Memory B cell (primary cell): ENCODE measurements around the gene NELFCD.

ENCODE experiments used
- ATAC-seq: fragments of 150-1000 bp; cut with Tn5 transposase; 2 replicates; pipeline ENCODE4 v1.10.0; 2021; ENCODE audit warnings: low read depth, mild to moderate bottlenecking, moderate library complexity
- DNase-seq, 2 donors: peaks; one replicate each; pipeline ENCODE4 v3.0.0; 2022; ENCODE audit warnings: low spot score in 2 of 2
- H3K27ac Mint-ChIP-seq: one replicate; pipeline ENCODE4 v1.8.0; 2022; ENCODE audit warnings: mild to moderate bottlenecking, moderate library complexity, mixed read lengths
- H3K27me3 Mint-ChIP-seq: one replicate; pipeline ENCODE4 v1.8.0; 2022; ENCODE audit warnings: mixed read lengths
- H3K36me3 Mint-ChIP-seq: one replicate; pipeline ENCODE4 v1.8.0; 2022; ENCODE audit warnings: mild to moderate bottlenecking, mixed read lengths
- H3K4me1 Mint-ChIP-seq: one replicate; pipeline ENCODE4 v1.8.0; 2022; ENCODE audit warnings: mixed read lengths
- H3K4me3 Mint-ChIP-seq: one replicate; pipeline ENCODE4 v1.8.0; 2022; ENCODE audit warnings: mild to moderate bottlenecking, moderate library complexity, mixed read lengths
- H3K9me3 Mint-ChIP-seq: one replicate; pipeline ENCODE4 v1.8.0; 2022; ENCODE audit warnings: mixed read lengths

NELFCD gene

DNA sequence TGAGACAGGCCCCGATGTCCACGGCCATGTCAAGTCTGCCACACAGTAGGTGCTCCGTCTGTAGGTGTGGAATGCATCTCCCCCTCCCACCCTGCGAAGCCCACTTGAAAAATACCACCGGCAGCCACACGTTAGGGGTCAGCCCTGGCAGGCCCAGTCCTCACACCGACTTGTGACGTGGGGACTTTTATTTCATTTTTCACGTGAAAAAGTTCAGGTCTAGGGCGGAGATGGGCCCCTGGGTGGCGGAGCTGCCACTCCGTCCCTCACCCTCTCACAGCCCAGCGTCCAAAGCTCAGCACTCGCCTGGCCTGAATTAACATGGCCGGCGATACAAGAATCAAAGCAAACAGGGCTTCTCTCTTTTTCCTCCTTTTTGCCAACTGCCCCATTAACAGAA is 34.4 kb downstream of the NELFCD start:
- H3K27ac Mint-ChIP-seq: no peak overlapping the region
- ATAC-seq (no peak), DNase-seq (no peak)
- H3K36me3 Mint-ChIP-seq: no peaks in the 10 kb centered on the region
- H3K9me3 Mint-ChIP-seq: no peaks in the 10 kb centered on the region
- H3K27me3 Mint-ChIP-seq: no peaks in the 10 kb centered on the region
- no peak overlapping the region for H3K4me3 Mint-ChIP-seq
- H3K4me1 Mint-ChIP-seq: peaks cover 32% of the 10 kb centered on the region

DNA sequence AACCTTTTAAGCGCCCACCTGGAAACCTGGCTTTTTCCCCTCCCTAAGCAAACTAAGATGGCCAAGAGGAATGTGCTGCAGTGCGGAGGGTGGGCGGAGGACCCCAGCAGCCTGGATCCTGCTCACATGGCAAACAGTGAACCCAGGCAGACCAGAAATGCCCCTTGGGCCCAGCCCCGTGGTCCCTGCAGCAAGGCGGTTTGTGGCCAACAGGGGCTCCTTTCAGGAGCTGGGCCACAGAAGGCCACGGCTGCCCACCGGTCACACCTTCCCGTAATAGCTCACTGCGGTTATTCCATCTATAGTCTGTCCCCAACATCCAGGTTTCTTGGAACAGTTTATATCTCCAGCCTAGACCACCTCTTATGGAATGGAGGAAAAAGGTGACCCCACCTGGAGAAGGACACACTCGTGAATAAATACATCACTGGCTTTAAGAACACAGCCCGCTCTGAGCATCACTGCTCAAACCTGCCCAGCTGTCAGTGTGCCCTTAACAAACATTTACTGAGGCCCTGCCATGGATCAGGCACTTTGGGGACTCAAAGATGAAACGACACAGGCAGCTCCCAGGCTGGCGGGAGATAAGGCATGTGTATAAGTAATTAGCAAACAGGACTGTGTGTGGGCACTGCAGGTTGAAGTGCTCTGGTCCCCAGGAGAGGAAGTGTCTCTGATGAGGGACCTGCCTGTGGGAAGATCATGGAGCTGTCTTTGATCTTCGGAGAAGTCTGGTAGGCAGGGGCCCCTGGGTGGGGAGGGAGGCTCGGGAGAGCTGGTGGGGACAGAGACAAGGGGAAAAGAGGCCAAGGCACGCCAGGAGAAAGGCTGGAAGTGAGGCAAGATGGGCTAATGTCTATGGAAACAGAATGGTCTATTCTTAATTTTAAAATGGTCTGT is 35.0 kb downstream of the NELFCD start:
- DNase-seq (no peak), ATAC-seq (peak; percentile 24)
- Mint-ChIP-seq H3K4me1 (peaks cover 32% of the 10 kb centered on the region), H3K4me3 (peak overlapping the region; percentile 75), H3K9me3 (no peaks in the 10 kb centered on the region), H3K36me3 (no peaks in the 10 kb centered on the region), H3K27me3 (no peaks in the 10 kb centered on the region), H3K27ac (peak overlapping the region; percentile 62)

DNA sequence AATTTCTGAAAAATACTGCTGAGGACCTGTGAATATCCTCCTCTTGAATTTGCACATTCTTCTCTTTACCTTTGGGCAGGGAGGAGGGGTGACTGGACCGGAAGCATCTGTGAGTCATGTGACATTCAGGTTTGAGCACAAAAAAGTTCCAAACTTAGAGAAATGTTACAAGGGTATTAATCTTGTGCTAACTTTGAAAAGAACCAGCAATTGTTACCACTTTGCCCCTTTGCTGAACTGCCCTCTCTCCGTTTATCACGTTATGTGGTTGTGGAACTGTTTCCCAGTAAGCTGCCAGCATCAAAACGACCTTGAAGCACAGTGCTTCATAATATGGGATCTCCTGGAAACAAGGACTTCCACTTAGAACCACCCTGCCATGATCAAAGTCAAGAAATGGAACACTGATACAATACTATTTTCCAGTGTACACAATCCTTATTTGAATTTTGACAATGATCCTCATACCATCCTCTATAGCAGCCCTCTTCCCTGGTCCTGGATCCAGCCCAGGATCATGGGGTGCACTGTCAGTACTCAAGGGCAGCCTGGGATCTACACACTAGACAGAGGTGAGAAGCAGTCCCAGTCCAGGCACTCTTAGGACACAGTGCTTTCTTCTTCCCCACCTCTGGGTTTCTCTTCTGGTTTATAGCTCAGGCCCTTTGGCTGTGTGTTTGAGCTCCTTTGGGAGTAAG is 35.9 kb downstream of the NELFCD start:
- Mint-ChIP-seq H3K4me1 (peaks cover 27% of the 10 kb centered on the region), H3K9me3 (no peaks in the 10 kb centered on the region), H3K36me3 (no peaks in the 10 kb centered on the region), H3K4me3 (peak overlapping the region; percentile 58), H3K27ac (peak overlapping the region; percentile 62), H3K27me3 (no peaks in the 10 kb centered on the region)
- no peak for DNase-seq
- peak; percentile 93 for ATAC-seq

DNA sequence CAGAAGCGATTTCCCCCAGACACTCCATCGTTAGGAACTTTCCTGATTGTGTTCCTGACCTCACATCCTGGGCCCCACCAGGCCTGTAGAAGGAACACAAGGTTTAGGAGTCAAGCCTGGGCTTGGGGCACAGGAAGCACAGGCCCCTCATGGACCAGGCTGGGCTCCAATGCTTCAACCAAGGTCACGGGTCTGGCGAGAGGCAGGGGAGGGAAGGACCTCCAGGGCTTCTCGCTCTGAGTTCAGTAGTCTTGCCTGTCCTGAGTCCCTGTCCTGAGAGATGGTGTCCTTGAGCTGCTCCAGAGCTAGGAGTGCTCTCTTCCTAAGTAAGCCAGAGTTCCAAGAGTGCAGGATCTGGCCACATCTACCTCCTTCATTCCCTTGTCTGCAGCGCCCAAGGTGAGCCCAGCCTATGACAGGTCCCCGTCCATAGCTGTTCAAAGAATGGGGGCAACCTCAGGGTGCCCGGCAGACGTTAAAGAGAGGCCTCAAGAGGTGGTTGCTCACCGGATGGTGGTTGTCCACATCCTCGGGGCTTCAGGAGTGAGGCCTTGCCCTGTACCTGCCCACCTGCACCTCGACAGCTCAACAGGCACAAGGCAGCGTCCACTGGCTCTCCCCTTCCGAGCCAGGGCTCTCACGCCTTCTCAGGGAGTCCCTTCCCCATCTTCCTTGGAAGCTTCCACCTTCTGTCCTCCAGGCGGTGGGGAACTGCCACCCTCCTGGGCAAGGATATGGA is 36.6 kb downstream of the NELFCD start:
- no peaks in the 10 kb centered on the region for H3K9me3 Mint-ChIP-seq
- H3K36me3 Mint-ChIP-seq: peaks cover 5% of the 10 kb centered on the region
- no peak for ATAC-seq
- no peak for DNase-seq
- peak overlapping the region; percentile 24 for H3K4me3 Mint-ChIP-seq
- H3K27ac Mint-ChIP-seq: peak overlapping the region; percentile 62
- no peaks in the 10 kb centered on the region for H3K27me3 Mint-ChIP-seq
- H3K4me1 Mint-ChIP-seq: peaks cover 26% of the 10 kb centered on the region

DNA sequence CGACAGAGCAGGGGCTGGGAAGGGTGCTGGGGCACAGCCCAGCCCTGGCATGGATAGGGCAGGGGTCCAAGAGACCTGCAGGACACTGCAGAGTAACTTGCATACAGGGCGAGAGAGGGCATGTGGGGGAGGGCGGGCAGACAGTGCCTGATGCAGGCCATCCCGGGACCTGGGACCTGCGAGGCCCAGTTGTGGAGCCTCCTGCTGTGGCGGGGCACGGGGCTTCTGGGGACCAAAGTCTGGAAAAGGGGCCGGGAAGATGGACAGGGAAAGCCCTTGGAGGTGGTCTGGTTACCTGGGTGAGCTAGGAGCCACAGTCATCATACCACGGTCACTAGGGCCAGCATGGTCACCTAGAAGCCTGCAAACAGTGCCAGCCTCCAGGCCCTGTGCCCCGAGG is 37.8 kb downstream of the NELFCD start:
- no peaks in the 10 kb centered on the region for H3K9me3 Mint-ChIP-seq
- peaks cover 19% of the 10 kb centered on the region for H3K4me1 Mint-ChIP-seq
- no peak overlapping the region for H3K4me3 Mint-ChIP-seq
- DNase-seq (no peak), ATAC-seq (no peak)
- H3K27ac Mint-ChIP-seq: peak overlapping the region; percentile 65
- no peaks in the 10 kb centered on the region for H3K27me3 Mint-ChIP-seq
- H3K36me3 Mint-ChIP-seq: peaks cover 12% of the 10 kb centered on the region

DNA sequence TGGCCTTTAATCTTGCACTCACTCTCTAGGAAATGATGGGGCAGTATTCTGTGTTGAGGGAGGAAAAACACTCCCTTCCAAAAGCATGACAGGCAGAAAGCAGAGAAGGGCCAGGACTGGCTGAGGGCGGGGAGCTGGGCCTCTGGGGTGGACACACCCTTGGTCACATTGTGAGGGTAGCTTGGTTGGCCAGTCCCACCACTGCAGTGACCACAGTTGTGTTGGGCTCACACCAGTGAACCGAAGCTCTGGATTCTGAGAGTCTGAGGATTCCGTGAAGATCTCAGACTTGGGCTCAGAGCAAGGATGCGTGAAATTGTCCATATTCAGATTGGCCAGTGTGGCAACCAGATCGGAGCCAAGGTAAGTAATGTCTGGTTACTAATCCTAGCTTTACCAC is 38.2 kb downstream of the NELFCD start, which contains the start of gene TUBB1:
Gene TUBB1 (plus strand): TSS at position 213 of the 400 bp plus-strand sequence. CDS start 94 bp downstream, at position 307.
- no peak within 1 kb of the TSS for H3K4me3 Mint-ChIP-seq

DNA sequence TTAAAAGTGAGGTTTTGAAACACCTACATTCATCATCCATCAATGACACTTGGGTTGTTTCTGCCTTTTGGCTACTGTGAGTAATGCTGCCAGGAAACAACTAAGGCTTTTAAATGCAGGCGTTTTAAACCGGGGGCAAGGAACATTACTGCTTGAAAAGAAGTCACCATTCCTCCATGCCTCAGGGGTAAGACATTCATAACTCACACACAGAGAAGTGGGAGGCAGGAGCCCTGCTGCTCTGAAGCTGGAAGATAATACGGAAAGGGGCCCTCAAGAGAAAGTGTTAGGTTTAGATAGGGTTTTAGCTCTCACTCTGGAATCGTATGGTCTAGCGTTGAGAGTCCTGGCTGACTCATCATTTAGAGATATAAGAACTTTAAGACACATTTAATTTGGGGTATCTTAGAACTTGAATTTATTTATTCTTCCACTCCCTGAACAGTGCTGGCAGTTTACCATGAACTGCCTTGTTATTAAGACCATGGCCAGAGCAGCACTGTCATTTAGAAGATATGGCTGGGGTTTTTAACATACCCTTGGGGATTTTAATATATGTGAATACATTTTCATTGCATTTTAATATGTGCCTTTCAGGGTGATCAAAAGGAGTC is 40.0 kb downstream of the NELFCD start:
- Mint-ChIP-seq H3K4me3 (no peak overlapping the region), H3K27me3 (no peaks in the 10 kb centered on the region), H3K27ac (peak overlapping the region; percentile 17), H3K4me1 (peaks cover 16% of the 10 kb centered on the region), H3K9me3 (no peaks in the 10 kb centered on the region), H3K36me3 (peaks cover 22% of the 10 kb centered on the region)
- no peak for ATAC-seq
- DNase-seq: no peak

More for the DNA sequence above, 38.2 kb downstream of the NELFCD start, which contains the start of gene TUBB1:
- ATAC-seq (no peak), DNase-seq (no peak)
- H3K9me3 Mint-ChIP-seq: no peaks in the 10 kb centered on the region
- peak within 1 kb of the TSS; percentile 65 for H3K27ac Mint-ChIP-seq
- no peaks in the 10 kb centered on the region for H3K27me3 Mint-ChIP-seq
- peaks cover 16% of the 10 kb centered on the region for H3K4me1 Mint-ChIP-seq
- peaks cover 15% of the 10 kb centered on the region for H3K36me3 Mint-ChIP-seq

DNA sequence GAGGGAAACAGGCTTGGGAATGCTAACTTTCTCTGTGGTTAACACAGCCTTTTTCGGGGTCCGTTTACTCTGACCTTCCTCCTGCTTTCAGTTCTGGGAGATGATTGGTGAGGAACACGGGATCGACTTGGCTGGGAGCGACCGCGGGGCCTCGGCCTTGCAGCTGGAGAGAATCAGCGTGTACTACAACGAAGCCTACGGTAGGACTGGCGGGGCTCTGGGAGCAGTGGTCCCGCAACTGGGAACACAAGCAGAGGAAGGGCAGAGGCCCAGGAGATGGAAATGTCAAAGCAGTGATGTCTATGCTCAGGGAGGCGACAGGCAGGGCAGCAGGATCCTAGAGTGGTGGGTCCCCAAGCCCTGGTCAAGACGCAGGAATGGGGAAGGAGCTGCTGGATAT is 41.7 kb downstream of the NELFCD start:
- H3K27ac Mint-ChIP-seq: no peak overlapping the region
- DNase-seq (no peak), ATAC-seq (no peak)
- H3K36me3 Mint-ChIP-seq: peaks cover 27% of the 10 kb centered on the region
- peaks cover 5% of the 10 kb centered on the region for H3K4me1 Mint-ChIP-seq
- H3K9me3 Mint-ChIP-seq: no peaks in the 10 kb centered on the region
- H3K27me3 Mint-ChIP-seq: no peaks in the 10 kb centered on the region
- no peak overlapping the region for H3K4me3 Mint-ChIP-seq

DNA sequence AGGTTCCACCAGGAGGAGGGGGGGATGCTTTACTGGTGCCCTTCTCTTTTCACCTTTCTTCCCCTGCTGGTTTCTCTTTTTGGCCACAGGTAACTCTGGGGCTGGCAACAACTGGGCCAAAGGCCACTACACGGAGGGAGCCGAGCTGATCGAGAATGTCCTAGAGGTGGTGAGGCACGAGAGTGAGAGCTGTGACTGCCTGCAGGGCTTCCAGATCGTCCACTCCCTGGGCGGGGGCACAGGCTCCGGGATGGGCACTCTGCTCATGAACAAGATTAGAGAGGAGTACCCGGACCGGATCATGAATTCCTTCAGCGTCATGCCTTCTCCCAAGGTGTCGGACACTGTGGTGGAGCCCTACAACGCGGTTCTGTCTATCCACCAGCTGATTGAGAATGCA is 42.6 kb downstream of the NELFCD start:
- no peaks in the 10 kb centered on the region for H3K9me3 Mint-ChIP-seq
- no peaks in the 10 kb centered on the region for H3K27me3 Mint-ChIP-seq
- peaks cover 27% of the 10 kb centered on the region for H3K36me3 Mint-ChIP-seq
- ATAC-seq (no peak), DNase-seq (no peak)
- no peak overlapping the region for H3K4me3 Mint-ChIP-seq
- peaks cover 4% of the 10 kb centered on the region for H3K4me1 Mint-ChIP-seq
- H3K27ac Mint-ChIP-seq: no peak overlapping the region

DNA sequence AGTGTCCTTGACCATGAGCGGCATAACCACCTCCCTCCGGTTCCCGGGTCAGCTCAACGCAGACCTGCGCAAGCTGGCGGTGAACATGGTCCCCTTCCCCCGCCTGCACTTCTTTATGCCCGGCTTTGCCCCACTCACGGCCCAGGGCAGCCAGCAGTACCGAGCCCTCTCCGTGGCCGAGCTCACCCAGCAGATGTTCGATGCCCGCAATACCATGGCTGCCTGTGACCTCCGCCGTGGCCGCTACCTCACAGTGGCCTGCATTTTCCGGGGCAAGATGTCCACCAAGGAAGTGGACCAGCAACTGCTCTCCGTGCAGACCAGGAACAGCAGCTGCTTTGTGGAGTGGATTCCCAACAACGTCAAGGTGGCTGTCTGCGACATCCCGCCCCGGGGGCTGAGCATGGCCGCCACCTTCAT is 43.1 kb downstream of the NELFCD start:
- no peak for ATAC-seq
- Mint-ChIP-seq H3K27me3 (no peaks in the 10 kb centered on the region), H3K36me3 (peaks cover 27% of the 10 kb centered on the region), H3K27ac (no peak overlapping the region), H3K9me3 (no peaks in the 10 kb centered on the region), H3K4me3 (no peak overlapping the region), H3K4me1 (peaks cover 8% of the 10 kb centered on the region)
- no peak for DNase-seq

DNA sequence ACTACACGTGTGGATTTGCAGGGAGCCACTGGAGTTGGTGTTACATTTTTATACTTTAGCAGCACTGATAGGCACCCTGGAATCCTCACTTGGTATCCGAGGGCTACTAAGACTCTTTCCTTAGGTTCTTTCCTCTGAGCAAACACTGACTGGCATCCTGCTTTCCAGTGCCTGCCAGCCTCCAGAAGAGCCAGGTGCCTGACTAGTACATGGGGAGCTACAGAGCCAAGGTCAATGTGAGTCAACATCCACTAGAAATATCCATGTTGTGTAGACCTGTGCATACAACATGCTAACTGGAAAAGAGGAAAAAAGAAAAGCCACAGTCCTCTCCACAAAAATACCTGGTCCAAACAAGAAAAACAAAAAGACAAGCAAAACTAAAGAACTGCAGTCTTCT is 44.0 kb downstream of the NELFCD start:
- DNase-seq (no peak), ATAC-seq (no peak)
- Mint-ChIP-seq H3K9me3 (no peaks in the 10 kb centered on the region), H3K36me3 (peaks cover 29% of the 10 kb centered on the region), H3K27ac (no peak overlapping the region), H3K4me3 (no peak overlapping the region), H3K27me3 (no peaks in the 10 kb centered on the region), H3K4me1 (peaks cover 12% of the 10 kb centered on the region)

DNA sequence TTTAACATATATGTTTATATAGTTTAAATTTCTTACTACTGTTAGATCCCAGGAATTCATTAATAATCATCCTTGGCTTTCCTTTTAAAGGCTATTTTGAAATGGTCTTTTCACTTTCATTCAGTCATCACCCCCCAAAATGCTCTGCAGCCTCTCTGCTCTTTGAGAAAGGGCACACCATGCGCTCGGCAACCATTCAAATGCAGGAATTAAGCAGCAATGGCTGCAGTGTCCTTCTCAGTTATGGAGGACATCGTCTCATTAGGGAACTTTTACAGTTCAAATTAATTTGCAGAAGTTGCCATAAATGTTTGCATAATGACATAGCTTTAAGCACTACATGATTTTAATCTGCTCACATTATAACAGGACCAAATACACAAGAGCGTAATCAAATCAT is 44.5 kb downstream of the NELFCD start:
- H3K36me3 Mint-ChIP-seq: peaks cover 32% of the 10 kb centered on the region
- H3K27me3 Mint-ChIP-seq: no peaks in the 10 kb centered on the region
- H3K4me3 Mint-ChIP-seq: no peak overlapping the region
- H3K27ac Mint-ChIP-seq: no peak overlapping the region
- no peak for DNase-seq
- no peak for ATAC-seq
- no peaks in the 10 kb centered on the region for H3K9me3 Mint-ChIP-seq
- peaks cover 14% of the 10 kb centered on the region for H3K4me1 Mint-ChIP-seq

DNA sequence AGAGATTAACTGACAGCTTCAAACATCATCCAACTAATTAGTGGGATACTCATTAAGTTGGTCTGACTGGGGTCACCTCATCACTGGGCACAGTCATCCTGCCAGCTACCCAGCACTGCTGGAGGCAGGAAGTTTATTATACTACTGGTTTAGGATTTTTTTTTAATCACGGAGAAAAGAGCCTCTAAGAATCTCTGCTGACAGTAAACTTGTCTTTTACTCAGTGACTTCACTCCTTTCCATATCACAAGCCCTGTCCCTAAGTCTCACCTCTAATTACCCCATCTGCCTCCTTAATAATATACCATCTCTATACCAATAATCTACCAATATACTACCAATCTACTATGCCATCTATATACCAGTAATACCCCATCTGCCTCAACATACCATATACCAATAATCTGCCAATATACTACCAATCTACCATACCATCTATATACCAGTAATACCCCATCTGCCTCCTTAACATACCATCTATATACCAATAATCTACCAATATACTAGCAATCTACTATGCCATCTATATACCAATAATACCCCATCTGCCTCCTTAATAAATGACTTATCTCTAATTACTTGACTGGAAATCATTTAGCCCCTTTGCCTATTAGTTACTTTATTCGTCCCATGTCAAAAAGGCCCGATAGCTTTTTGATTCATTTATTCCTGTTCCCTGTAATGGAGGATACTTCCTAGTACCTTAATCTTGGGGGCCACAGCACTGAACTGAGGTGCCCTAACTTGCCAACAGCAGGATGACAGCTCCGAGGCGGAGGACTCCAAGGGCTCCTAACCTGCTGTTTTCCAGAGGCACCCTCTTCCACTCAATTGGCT is 46.1 kb downstream of the NELFCD start:
- H3K36me3 Mint-ChIP-seq: peaks cover 32% of the 10 kb centered on the region
- DNase-seq: no peak
- no peak for ATAC-seq
- no peaks in the 10 kb centered on the region for H3K27me3 Mint-ChIP-seq
- H3K4me3 Mint-ChIP-seq: no peak overlapping the region
- no peaks in the 10 kb centered on the region for H3K9me3 Mint-ChIP-seq
- peak overlapping the region; percentile 6 for H3K27ac Mint-ChIP-seq
- H3K4me1 Mint-ChIP-seq: peaks cover 21% of the 10 kb centered on the region
